MM.1S (cell line): ENCODE results near the gene PRKAG2.

Experiments
- DNase-seq: peaks from one replicate; pipeline ENCODE4 v3.0.0-alpha.2; 2015
- H2AFZ ChIP-seq: fragments of 300-600 bp; sonication (generic); 2 replicates; pipeline ENCODE4 v1.6.0; 2016; ENCODE audit warnings: antibody characterized with exemption, low read length
- H3F3A ChIP-seq: fragments of 300-600 bp; sonication (generic); 2 replicates; pipeline ENCODE4 v1.6.1; 2016; ENCODE audit warnings: mild to moderate bottlenecking, antibody characterized with exemption, low read length, moderate library complexity, mixed read lengths; ENCODE audit not compliant: insufficient read depth
- H3K27ac ChIP-seq: fragments of 300-600 bp; sonication (generic); 2 replicates; pipeline ENCODE4 v1.5.1; 2016; ENCODE audit warnings: mild to moderate bottlenecking, low read length
- H3K27me3 ChIP-seq: fragments of 300-600 bp; sonication (generic); replicated peaks from 2 replicates; pipeline ENCODE4 v1.6.0; 2016; ENCODE audit warnings: low read length; ENCODE audit not compliant: insufficient read depth
- H3K36me3 ChIP-seq: fragments of 300-600 bp; sonication (generic); replicated peaks from 2 replicates; pipeline ENCODE4 v1.6.1; 2016; ENCODE audit warnings: mild to moderate bottlenecking, low read length, mixed read lengths; ENCODE audit not compliant: insufficient read depth
- H3K4me1 ChIP-seq: fragments of 300-600 bp; sonication (generic); 2 replicates; pipeline ENCODE4 v1.6.1; 2016; ENCODE audit warnings: low read length, mixed read lengths
- H3K4me2 ChIP-seq: fragments of 300-600 bp; sonication (generic); 2 replicates; pipeline ENCODE4 v1.6.0; 2016; ENCODE audit warnings: low read depth, low read length
- H3K4me3 ChIP-seq: fragments of 300-600 bp; sonication (generic); 2 replicates; pipeline ENCODE4 v1.5.1; 2016; ENCODE audit warnings: low read length, mixed read lengths
- H3K79me2 ChIP-seq: fragments of 300-600 bp; sonication (generic); 2 replicates; pipeline ENCODE4 v1.6.1; 2016; ENCODE audit warnings: mixed run types, low read length, mixed read lengths
- H3K9ac ChIP-seq: fragments of 300-600 bp; sonication (generic); 2 replicates; pipeline ENCODE4 v1.6.1; 2016; ENCODE audit warnings: low read length, mixed read lengths
- H3K9me2 ChIP-seq: fragments of 300-600 bp; sonication (generic); replicated peaks from 2 replicates; pipeline ENCODE4 v1.6.1; 2016; ENCODE audit warnings: mild to moderate bottlenecking, low read length, mixed read lengths; ENCODE audit not compliant: insufficient read depth
- H3K9me3 ChIP-seq: fragments of 300-600 bp; sonication (generic); replicated peaks from 2 replicates; pipeline ENCODE4 v1.6.1; 2016; ENCODE audit warnings: mild to moderate bottlenecking, low read length, mixed read lengths; ENCODE audit not compliant: insufficient read depth
- H4K20me1 ChIP-seq: fragments of 300-600 bp; sonication (generic); 2 replicates; pipeline ENCODE4 v1.6.1; 2016; ENCODE audit warnings: mild to moderate bottlenecking, low read length, moderate library complexity, mixed read lengths; ENCODE audit not compliant: insufficient read depth
- EZH2 ChIP-seq: fragments of 300-600 bp; sonication (generic); optimal IDR thresholded peaks from 2 replicates; pipeline ENCODE3; 2017; ENCODE audit warnings: low read depth, mild to moderate bottlenecking, antibody characterized with exemption, low read length, mixed read lengths
- EZH2phosphoT487 ChIP-seq: fragments of 300-600 bp; sonication (generic); IDR thresholded peaks from 2 replicates; pipeline ENCODE4 v1.6.1; 2018; ENCODE audit warnings: antibody characterized with exemption, low read length
- TF ChIP-seq, protein P1 (sequence below): fragments of 300-600 bp; sonication (generic); IDR thresholded peaks from 2 replicates; pipeline ENCODE4 v1.5.1; 2016; ENCODE audit warnings: antibody characterized with exemption, low read length, mixed read lengths

The PRKAG2 gene

DNA sequence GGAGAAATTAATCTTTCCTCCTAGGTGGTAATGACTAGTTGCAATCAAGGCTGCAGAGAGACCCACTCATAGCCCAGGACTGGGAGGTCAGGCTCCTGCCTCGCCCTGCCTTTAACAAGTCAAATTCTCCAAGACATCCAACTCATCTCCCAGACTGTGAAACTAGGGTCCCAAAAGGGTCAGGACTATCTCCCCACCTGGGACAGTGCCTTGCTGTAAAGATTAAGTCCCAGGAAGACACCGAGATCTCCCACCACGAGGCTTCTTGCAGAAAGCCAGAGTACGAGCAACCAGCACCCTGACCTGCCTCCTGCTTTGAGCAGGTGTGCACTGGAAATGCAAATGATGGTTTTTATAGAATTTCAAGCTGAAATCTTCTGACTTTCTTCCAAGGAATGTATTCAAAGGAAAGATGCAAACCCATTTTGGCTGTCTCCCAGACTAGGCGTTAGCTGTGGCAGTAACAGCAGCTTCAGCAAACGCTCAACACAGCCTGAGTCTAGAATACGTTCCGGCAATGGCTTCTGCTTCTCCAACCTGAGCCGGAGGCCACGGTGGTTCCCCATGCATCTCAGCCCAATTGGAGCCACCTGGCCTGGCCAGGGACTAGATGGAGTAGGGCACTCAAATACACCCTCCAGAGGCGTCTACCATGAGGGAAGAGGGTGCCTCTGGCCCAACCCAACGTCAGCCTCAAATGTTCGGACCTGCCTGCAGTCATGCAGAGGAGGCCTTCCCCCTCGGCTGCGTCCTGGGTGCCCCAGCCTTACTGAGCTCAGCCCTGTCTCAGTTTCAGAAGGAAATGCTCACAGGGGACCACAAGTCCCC lies 170.4 kb downstream of the PRKAG2 start:
- Histone ChIP-seq H3K4me2 (no peak overlapping the region), H2AFZ (no peak overlapping the region), H3K4me1 (no peaks in the 10 kb centered on the region), H3K9me2 (no peaks in the 10 kb centered on the region), H3K27ac (no peak overlapping the region), H3K36me3 (no peaks in the 10 kb centered on the region), H4K20me1 (no peaks in the 10 kb centered on the region), H3F3A (no peaks in the 10 kb centered on the region), H3K9ac (no peak overlapping the region), H3K9me3 (no peaks in the 10 kb centered on the region), H3K4me3 (no peak overlapping the region), H3K27me3 (peaks cover 28% of the 10 kb centered on the region; the same call in 1 of the 2 replicates), H3K79me2 (no peaks in the 10 kb centered on the region)
- TF ChIP-seq EZH2 (no peak), EZH2phosphoT487 (no peak)
- TF ChIP-seq, protein P1, sequence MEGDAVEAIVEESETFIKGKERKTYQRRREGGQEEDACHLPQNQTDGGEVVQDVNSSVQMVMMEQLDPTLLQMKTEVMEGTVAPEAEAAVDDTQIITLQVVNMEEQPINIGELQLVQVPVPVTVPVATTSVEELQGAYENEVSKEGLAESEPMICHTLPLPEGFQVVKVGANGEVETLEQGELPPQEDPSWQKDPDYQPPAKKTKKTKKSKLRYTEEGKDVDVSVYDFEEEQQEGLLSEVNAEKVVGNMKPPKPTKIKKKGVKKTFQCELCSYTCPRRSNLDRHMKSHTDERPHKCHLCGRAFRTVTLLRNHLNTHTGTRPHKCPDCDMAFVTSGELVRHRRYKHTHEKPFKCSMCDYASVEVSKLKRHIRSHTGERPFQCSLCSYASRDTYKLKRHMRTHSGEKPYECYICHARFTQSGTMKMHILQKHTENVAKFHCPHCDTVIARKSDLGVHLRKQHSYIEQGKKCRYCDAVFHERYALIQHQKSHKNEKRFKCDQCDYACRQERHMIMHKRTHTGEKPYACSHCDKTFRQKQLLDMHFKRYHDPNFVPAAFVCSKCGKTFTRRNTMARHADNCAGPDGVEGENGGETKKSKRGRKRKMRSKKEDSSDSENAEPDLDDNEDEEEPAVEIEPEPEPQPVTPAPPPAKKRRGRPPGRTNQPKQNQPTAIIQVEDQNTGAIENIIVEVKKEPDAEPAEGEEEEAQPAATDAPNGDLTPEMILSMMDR: no peak
- no peak for DNase-seq

DNA sequence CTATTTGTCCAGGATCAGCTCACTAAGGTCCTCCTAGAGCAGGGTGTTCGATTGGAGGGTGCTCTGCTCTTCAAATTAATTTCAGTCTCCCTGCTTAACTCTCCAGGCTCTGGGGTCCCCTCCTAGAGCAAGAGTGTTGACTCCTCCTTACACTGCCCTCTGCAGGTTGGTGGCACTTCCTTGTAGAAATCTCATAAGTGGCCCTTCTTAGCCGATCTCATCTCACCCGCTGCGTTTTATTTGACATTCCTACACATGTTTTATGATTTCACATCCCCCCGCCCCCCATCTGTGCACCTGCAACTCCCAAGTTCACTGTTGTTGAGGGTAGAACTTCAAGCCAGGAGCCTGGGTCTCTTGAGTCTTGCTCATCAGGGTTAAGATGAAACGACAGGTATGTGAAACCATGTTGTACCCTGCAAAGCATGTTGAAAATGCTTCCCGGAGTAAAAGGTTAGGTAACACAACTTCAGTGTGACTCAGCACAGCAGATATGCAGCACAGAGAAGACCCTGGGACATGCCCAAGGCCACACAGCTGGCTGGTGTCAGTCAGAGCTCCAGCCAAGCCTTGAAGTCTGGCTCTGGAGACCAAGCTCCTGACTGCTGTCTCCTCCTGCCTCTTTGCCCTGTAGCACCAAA lies 171.2 kb downstream of the PRKAG2 start:
- Histone ChIP-seq H3K27me3 (peaks cover 28% of the 10 kb centered on the region; the same call in 1 of the 2 replicates), H3K9me3 (no peaks in the 10 kb centered on the region), H4K20me1 (no peaks in the 10 kb centered on the region), H3K9ac (no peak overlapping the region), H3K79me2 (no peaks in the 10 kb centered on the region), H3K4me1 (no peaks in the 10 kb centered on the region), H3K27ac (no peak overlapping the region), H2AFZ (peak overlapping the region; percentile 32; the same call in 1 of the 2 replicates), H3K9me2 (no peaks in the 10 kb centered on the region), H3F3A (no peaks in the 10 kb centered on the region), H3K36me3 (no peaks in the 10 kb centered on the region), H3K4me3 (no peak overlapping the region), H3K4me2 (peak overlapping the region; percentile 32)
- TF ChIP-seq, protein P1: peak; percentile 61
- no peak for TF ChIP-seq EZH2phosphoT487
- DNase-seq: peak; percentile 42

DNA sequence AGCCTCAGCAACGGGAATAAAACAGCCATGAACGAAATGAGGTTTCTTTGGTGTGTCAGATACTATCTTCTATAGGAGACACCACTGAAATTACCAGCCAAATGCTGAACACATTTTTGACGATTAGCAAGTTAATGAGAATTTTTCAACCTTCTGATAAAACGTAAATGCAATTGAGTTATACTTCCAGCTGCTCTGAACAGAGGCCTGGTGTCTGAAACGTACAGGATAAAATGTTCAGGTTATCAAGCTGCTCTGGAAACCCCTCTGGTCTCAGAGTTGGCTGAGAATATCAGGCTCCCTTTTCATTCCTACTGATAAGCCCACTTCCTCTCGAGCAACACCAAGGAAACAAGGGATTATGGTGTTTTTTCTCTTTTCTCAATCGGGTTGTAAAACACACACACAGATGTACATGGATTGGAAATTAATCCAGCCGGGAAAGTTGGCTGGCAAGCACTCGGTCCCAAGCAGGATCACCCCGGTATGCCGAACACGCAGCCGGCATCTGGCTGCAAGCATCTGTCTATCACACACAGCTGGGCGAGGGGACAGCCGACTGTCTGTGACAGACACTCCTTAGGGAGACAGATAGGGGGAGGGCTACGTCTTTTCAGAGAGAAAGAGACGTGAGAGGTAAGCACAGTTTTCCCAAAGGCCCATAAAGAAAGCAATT lies 171.8 kb downstream of the PRKAG2 start:
- Histone ChIP-seq H3F3A (no peaks in the 10 kb centered on the region), H3K4me3 (no peak overlapping the region), H3K27ac (no peak overlapping the region), H3K4me2 (peak overlapping the region; percentile 32; the same call in 1 of the 2 replicates), H3K4me1 (no peaks in the 10 kb centered on the region), H3K9me3 (no peaks in the 10 kb centered on the region), H3K36me3 (no peaks in the 10 kb centered on the region), H4K20me1 (no peaks in the 10 kb centered on the region), H3K9me2 (no peaks in the 10 kb centered on the region), H3K27me3 (peaks cover 28% of the 10 kb centered on the region; the same call in 1 of the 2 replicates), H3K79me2 (no peaks in the 10 kb centered on the region), H2AFZ (peak overlapping the region; percentile 32; the same call in 1 of the 2 replicates), H3K9ac (no peak overlapping the region)
- DNase-seq: no peak
- TF ChIP-seq EZH2phosphoT487 (no peak), EZH2 (no peak)
- TF ChIP-seq, protein P1: no peak
